Endothelial cell of umbilical vein (primary cell): Measurements from ENCODE around the gene CADPS. TPM values are rescaled to one million over a fixed set of nuclear protein-coding genes. Genes with fewer than 3 reads are reported as not detected.

Experiments
- BruUV-seq: library from RNA; stranded (reverse); fragments of 400-500 nt; replicated peaks from 2 replicates; lab custom pipeline; 2021; lab: Mats Ljungman, UMichigan
- CTCF ChIA-PET: fragments of 300-600, 350-600 bp; sonication (Branson Sonifier 250); formaldehyde crosslinking; loops from one replicate; lab custom pipeline; 2021; ENCODE audit warnings: antibody characterized with exemption, inconsistent platforms; lab: Charles Lee
- POLR2A ChIA-PET: fragments of 300-600, 350-600 bp; sonication (Branson Sonifier 250); formaldehyde crosslinking; loops from one replicate; lab custom pipeline; 2021; ENCODE audit warnings: antibody characterized with exemption, inconsistent platforms; lab: Charles Lee
- DNase-seq: peaks from one replicate; pipeline ENCODE4 v3.0.0-alpha.2; 2011; ENCODE audit warnings: low read depth, low spot score
- FAIRE-seq: peaks from 2 replicates; lab custom pipeline; 2011; peaks lifted over from hg19 to GRCh38; lab: Jason Lieb, UNC
- H2AFZ ChIP-seq: 2 replicates; pipeline ENCODE4 v1.6.0; 2012; ENCODE audit warnings: low read depth, low read length, control low read depth, inconsistent platforms
- H3K27ac ChIP-seq: 2 replicates; pipeline ENCODE4 v1.5.1; 2011; ENCODE audit warnings: low read depth, mild to moderate bottlenecking, control low read depth, low read length, moderate library complexity; ENCODE audit not compliant: insufficient read depth
- H3K27me3 ChIP-seq, 2 experiments: 2 replicates each; pipeline versions ENCODE4 v1.6.0 to v1.6.1; 2011; ENCODE audit warnings: low read length in 2 of 2, mixed read lengths in 1 of 2; ENCODE audit not compliant: control insufficient read depth in 2 of 2, insufficient read depth in 2 of 2
- H3K36me3 ChIP-seq, 2 experiments: 2 replicates in 1 of 2; 3 replicates in 1 of 2; pipeline ENCODE4 v1.5.1; 2011; ENCODE audit warnings: low read length in 2 of 2, mild to moderate bottlenecking in 1 of 2, moderate library complexity in 1 of 2; ENCODE audit not compliant: control insufficient read depth in 2 of 2, insufficient read depth in 2 of 2; ENCODE audit errors: extremely low read depth in 1 of 2
- H3K4me1 ChIP-seq: 3 replicates; pipeline ENCODE4 v1.5.1; 2011; ENCODE audit warnings: mild to moderate bottlenecking, low read length; ENCODE audit not compliant: control insufficient read depth, insufficient read depth; ENCODE audit errors: extremely low read depth
- H3K4me2 ChIP-seq: 2 replicates; pipeline ENCODE4 v1.6.1; 2011; ENCODE audit warnings: low read length, control low read depth, mixed read lengths; ENCODE audit not compliant: insufficient read depth
- H3K4me3 ChIP-seq, 3 experiments: fragments of 200-600 bp in 1 of 3; sonication (generic), shearing (Covaris generic) in 1 of 3; replicated peaks in 1 of 3; 2 replicates each; pipeline ENCODE4 v1.5.1; 2011 to 2016; ENCODE audit warnings: control low read depth in 3 of 3, low read length in 3 of 3, mild to moderate bottlenecking in 2 of 3, inconsistent platforms in 1 of 3, low read depth in 1 of 3, moderate library complexity in 1 of 3; ENCODE audit not compliant: insufficient read depth in 1 of 3
- H3K79me2 ChIP-seq: 2 replicates; pipeline ENCODE4 v1.6.0; 2012; ENCODE audit warnings: low read length, inconsistent platforms; ENCODE audit not compliant: control insufficient read depth, insufficient read depth
- H3K9ac ChIP-seq: replicated peaks from 2 replicates; pipeline ENCODE3; 2011; ENCODE audit warnings: low read length, control low read depth; ENCODE audit not compliant: insufficient read depth; ENCODE audit errors: extremely low read depth
- H3K9me1 ChIP-seq: replicated peaks from 3 replicates; pipeline ENCODE4 v1.6.0; 2011; ENCODE audit warnings: mild to moderate bottlenecking, low read length; ENCODE audit not compliant: control insufficient read depth, insufficient read depth; ENCODE audit errors: extremely low read depth
- H3K9me3 ChIP-seq: replicated peaks from 2 replicates; pipeline ENCODE4 v1.5.1; 2012; ENCODE audit warnings: low read length, inconsistent platforms; ENCODE audit not compliant: control insufficient read depth, insufficient read depth
- H4K20me1 ChIP-seq: replicated peaks from 2 replicates; pipeline ENCODE3; 2011; ENCODE audit warnings: mild to moderate bottlenecking, low read length; ENCODE audit not compliant: control insufficient read depth, insufficient read depth; ENCODE audit errors: extremely low read depth
- CTCF ChIP-seq, 2 donors: IDR thresholded peaks; 1 replicate in 1 of 2; 2 replicates in 1 of 2; pipeline ENCODE4 v1.5.1; 2011; ENCODE audit warnings: low read length in 2 of 2, mild to moderate bottlenecking in 2 of 2, moderate library complexity in 2 of 2, control low read depth in 1 of 2, inconsistent platforms in 1 of 2, low read depth in 1 of 2; ENCODE audit not compliant: insufficient read depth in 1 of 2; ENCODE audit errors: extremely low read depth in 1 of 2
- EZH2 ChIP-seq: IDR thresholded peaks from 2 replicates; pipeline ENCODE4 v1.6.1; 2012; ENCODE audit warnings: borderline replicate concordance, low read depth, mild to moderate bottlenecking, moderate library complexity, low read length, inconsistent platforms; ENCODE audit not compliant: severe bottlenecking
- FOS ChIP-seq: IDR thresholded peaks from 2 replicates; pipeline ENCODE4 v1.6.1; 2011; ENCODE audit warnings: mild to moderate bottlenecking, low read length, moderate library complexity, borderline replicate concordance; ENCODE audit not compliant: insufficient read depth
- GATA2 ChIP-seq: IDR thresholded peaks from 2 replicates; pipeline ENCODE4 v1.7.0; 2011; ENCODE audit warnings: low read depth, mild to moderate bottlenecking, moderate library complexity, mixed read lengths, low read length; ENCODE audit not compliant: insufficient read length, insufficient read depth
- JUN ChIP-seq: IDR thresholded peaks from 2 replicates; pipeline ENCODE4 v1.6.1; 2011; ENCODE audit warnings: borderline replicate concordance, low read depth; ENCODE audit not compliant: insufficient read length, insufficient read depth
- MAX ChIP-seq: IDR thresholded peaks from 2 replicates; pipeline ENCODE4 v1.6.1; 2011; ENCODE audit not compliant: insufficient read depth, insufficient read length
- MYC ChIP-seq: IDR thresholded peaks from one replicate; pipeline ENCODE4 v1.6.1; 2011; ENCODE audit warnings: mild to moderate bottlenecking, low read depth, low read length
- POLR2A ChIP-seq: IDR thresholded peaks from 2 replicates; pipeline ENCODE4 v1.6.1; 2012; ENCODE audit warnings: low read depth, mild to moderate bottlenecking, control low read depth, low read length
- POLR2AphosphoS5 ChIP-seq: IDR thresholded peaks from 2 replicates; pipeline ENCODE4 v1.6.1; 2012; ENCODE audit warnings: low read depth, mild to moderate bottlenecking, control low read depth, low read length, moderate library complexity; ENCODE audit not compliant: insufficient read depth
- dilution Hi-C: fragments of 300-500 bp; cut with MboI; formaldehyde crosslinking; loops from one replicate; pipeline ENCODE4 v1.15.0; 2019; ENCODE audit warnings: low sequenced_read_pairs; ENCODE audit not compliant: extremely low pct_ligation_motif_present
- intact Hi-C: fragments of 100-400 bp; cut with micrococcal nuclease; formaldehyde crosslinking; loops from one replicate; pipeline ENCODE4 v1.10.0; 2022
- polyA plus RNA-seq, 4 experiments: library from polyadenylated mRNA; depleted of rRNA in 3 of 4; stranded (reverse) in 3 of 4; unstranded in 1 of 4; fragments of >200 nt; gene quantifications; 2 replicates each; pipeline versions ENCODE4 v1.2.1 to v1.2.3, GENCODE V29; 2011 to 2012; ENCODE audit warnings: missing spikeins in 1 of 4
- total RNA-seq: library from RNA; stranded (reverse); gene quantifications from 2 replicates; pipeline ENCODE4 v1.2.3, GENCODE V29; 2021

The CADPS gene
- total and polyA plus RNA-seq, 2 donors (not counting 3 experiments of a cell fraction or from before 2014, with no cell fraction given): not detected

- H3K9me3 ChIP-seq: no peaks in the 10 kb centered on the region
- no peaks in the 10 kb centered on the region for H4K20me1 ChIP-seq
- no peaks in the 10 kb centered on the region for H3K9me1 ChIP-seq
- dilution Hi-C loops: no loop called here
- no peak overlapping the region for H3K4me3 ChIP-seq
- FAIRE-seq (no peak), DNase-seq (no peak)
- H2AFZ ChIP-seq: no peak overlapping the region
- no peaks in the 10 kb centered on the region for H3K79me2 ChIP-seq
- ChIA-PET POLR2A (no interaction called here), CTCF (interaction anchor here (0.7 to 1.4 kb wide), 2 partner anchors 22 to 133 kb away, joined by 3 read pairs; no protein-coding TSS in a partner anchor)
- peaks cover 2 to 5% of the 10 kb centered on the region in 2 experiments for H3K27me3 ChIP-seq
- TF ChIP-seq CTCF (IDR thresholded peaks at IDR 0.05; ENCODE audit: extremely low read depth in 1 of 2, insufficient read depth in 1 of 2, low read depth in 1 of 2, low read length in 2 of 2) (no peak), MAX (no peak), POLR2AphosphoS5 (no peak), POLR2A (no peak), MYC (no peak), FOS (no peak), JUN (no peak), GATA2 (no peak), EZH2 (no peak)
- H3K9ac ChIP-seq: no peak overlapping the region
- no peaks in the 10 kb centered on the region for H3K4me1 ChIP-seq
- no peaks in the 10 kb centered on the region for H3K36me3 ChIP-seq
- intact Hi-C loops: no loop called here
- no peak overlapping the region for H3K4me2 ChIP-seq
- no TSS peak for BruUV-seq
- H3K27ac ChIP-seq: no peak overlapping the region
Measured at GRCh38 chr3:62531981-62532380, 343.2 kb downstream of the CADPS start.
